ENCODE data around the gene CACUL1. TPM values are rescaled to one million over a fixed set of nuclear protein-coding genes. Genes with fewer than 3 reads are reported as not detected.

The CACUL1 gene
- total and polyA plus RNA-seq, 2 donors (not counting 3 experiments of a cell fraction or from before 2014, with no cell fraction given) = 6.0 to 35.1 TPM

GRCh38 chr10:118793545-118793944 is 38.8 kb upstream of the CACUL1 start:
- Histone ChIP-seq H3K9me1 (replicated peaks; ENCODE audit: control insufficient read depth, extremely low read depth, insufficient read depth, low read length) (no peaks in the 10 kb centered on the region), H3K27me3 (ENCODE audit: control insufficient read depth in 2 of 2, insufficient read depth in 2 of 2, low read length in 2 of 2) (no peaks in the 10 kb centered on the region), H3K4me1 (ENCODE audit: control insufficient read depth, extremely low read depth, insufficient read depth, low read length) (no peaks in the 10 kb centered on the region), H3K4me3 (replicated peaks in 1 of 3; ENCODE audit: insufficient read depth in 1 of 3, low read depth in 1 of 3, low read length in 3 of 3) (no peak overlapping the region), H3K4me2 (ENCODE audit: insufficient read depth, low read length) (no peak overlapping the region), H3K79me2 (ENCODE audit: control insufficient read depth, insufficient read depth, low read length) (no peaks in the 10 kb centered on the region), H3K27ac (ENCODE audit: insufficient read depth, low read depth, low read length) (no peak overlapping the region), H3K9me3 (replicated peaks; ENCODE audit: control insufficient read depth, insufficient read depth, low read length) (no peaks in the 10 kb centered on the region), H3K9ac (replicated peaks; ENCODE audit: extremely low read depth, insufficient read depth, low read length) (no peak overlapping the region), H4K20me1 (replicated peaks; ENCODE audit: control insufficient read depth, extremely low read depth, insufficient read depth, low read length) (no peaks in the 10 kb centered on the region), H3K36me3 (ENCODE audit: control insufficient read depth in 2 of 2, extremely low read depth in 1 of 2, insufficient read depth in 2 of 2, low read length in 2 of 2) (no peaks in the 10 kb centered on the region), H2AFZ (ENCODE audit: low read depth, low read length) (no peak overlapping the region)
- intact Hi-C loops (cut with micrococcal nuclease) = no loop called here
- TF ChIP-seq CTCF (IDR thresholded peaks at IDR 0.05; ENCODE audit: extremely low read depth in 1 of 2, insufficient read depth in 1 of 2, low read depth in 1 of 2, low read length in 2 of 2) (no peak), FOS (IDR thresholded peaks at IDR 0.05; ENCODE audit: borderline replicate concordance, insufficient read depth, low read length) (no peak), POLR2AphosphoS5 (IDR thresholded peaks at IDR 0.05; ENCODE audit: insufficient read depth, low read depth, low read length) (no peak), EZH2 (IDR thresholded peaks at IDR 0.05; ENCODE audit: borderline replicate concordance, low read depth, low read length, severe bottlenecking) (no peak), GATA2 (IDR thresholded peaks at IDR 0.05; ENCODE audit: insufficient read depth, insufficient read length, low read depth, low read length) (no peak), MAX (IDR thresholded peaks at IDR 0.05; ENCODE audit: insufficient read depth, insufficient read length) (no peak), JUN (IDR thresholded peaks at IDR 0.05; ENCODE audit: borderline replicate concordance, insufficient read depth, insufficient read length, low read depth) (no peak), MYC (IDR thresholded peaks at IDR 0.05; ENCODE audit: low read depth, low read length) (no peak), POLR2A (IDR thresholded peaks at IDR 0.05; ENCODE audit: low read depth, low read length) (no peak)
- POLR2A ChIA-PET = no interaction called here
- FAIRE-seq (no peak), DNase-seq (ENCODE audit: low read depth, low spot score) (no peak)
- no TSS peak for BruUV-seq (replicated peaks)
- CTCF ChIA-PET = interaction anchor here (0.7 kb wide), 1 partner anchor 72 kb away, joined by 3 read pairs; no protein-coding TSS in a partner anchor
- dilution Hi-C loops (cut with MboI; ENCODE audit: extremely low pct_ligation_motif_present, low sequenced_read_pairs) = no loop called here
